LNCAP (cell line): ENCODE data around the gene EPHA3.

ENCODE experiments used
- CTCF ChIP-seq: fragments of 450-650 bp; IDR thresholded peaks from 2 replicates; pipeline ENCODE4 v1.5.1; 2017; ENCODE audit warnings: mild to moderate bottlenecking

EPHA3 gene

GRCh38 chr3:89452066-89452465, 344.6 kb downstream of the EPHA3 start:
- no peak for TF ChIP-seq CTCF

GRCh38 chr3:89455240-89455639, 347.8 kb downstream of the EPHA3 start:
- no peak for TF ChIP-seq CTCF

GRCh38 chr3:89467898-89468363, 360.5 kb downstream of the EPHA3 start:
- no peak for TF ChIP-seq CTCF

GRCh38 chr3:89472101-89472500, 364.7 kb downstream of the EPHA3 start:
- no peak for TF ChIP-seq CTCF

GRCh38 chr3:89474333-89475130, 367.1 kb downstream of the EPHA3 start:
- TF ChIP-seq CTCF = no peak

- no peak for TF ChIP-seq CTCF
These were observed 381.6 kb downstream of the EPHA3 start for GRCh38 chr3:89488800-89489580.

- no peak for TF ChIP-seq CTCF
These were observed 382.7 kb downstream of the EPHA3 start for GRCh38 chr3:89490129-89490528.
